ENCODE measurements around the gene INPP4B.

INPP4B gene

GRCh38 chr4:142144813-142145212 is 701.3 kb downstream of the INPP4B start:
- no peak overlapping the region for H3K4me3 ChIP-seq (ENCODE audit: low read depth, low read length)
- TF ChIP-seq POLR2A (IDR thresholded peaks at IDR 0.05; ENCODE audit: extremely low read depth, insufficient read length) (no peak), CTCF (IDR thresholded peaks at IDR 0.05; ENCODE audit: low read depth, low read length) (no peak), MYC (IDR thresholded peaks at IDR 0.05; ENCODE audit: low read depth, low read length) (no peak), MAX (IDR thresholded peaks at IDR 0.05; ENCODE audit: low read depth, low read length) (no peak)
- no peak for DNase-seq (ENCODE audit: low read depth)

GRCh38 chr4:142142366-142143054 is 703.6 kb downstream of the INPP4B start:
- TF ChIP-seq MYC (IDR thresholded peaks at IDR 0.05; ENCODE audit: low read depth, low read length) (no peak), MAX (IDR thresholded peaks at IDR 0.05; ENCODE audit: low read depth, low read length) (no peak), CTCF (IDR thresholded peaks at IDR 0.05; ENCODE audit: low read depth, low read length) (no peak), POLR2A (IDR thresholded peaks at IDR 0.05; ENCODE audit: extremely low read depth, insufficient read length) (no peak)
- no peak overlapping the region for H3K4me3 ChIP-seq (ENCODE audit: low read depth, low read length)
- DNase-seq (ENCODE audit: low read depth), result no peak

GRCh38 chr4:142141224-142141623 is 704.9 kb downstream of the INPP4B start:
- DNase-seq (ENCODE audit: low read depth), result no peak
- no peak overlapping the region for H3K4me3 ChIP-seq (ENCODE audit: low read depth, low read length)
- TF ChIP-seq MAX (IDR thresholded peaks at IDR 0.05; ENCODE audit: low read depth, low read length) (no peak), POLR2A (IDR thresholded peaks at IDR 0.05; ENCODE audit: extremely low read depth, insufficient read length) (no peak), CTCF (IDR thresholded peaks at IDR 0.05; ENCODE audit: low read depth, low read length) (no peak), MYC (IDR thresholded peaks at IDR 0.05; ENCODE audit: low read depth, low read length) (no peak)

- TF ChIP-seq POLR2A (IDR thresholded peaks at IDR 0.05; ENCODE audit: extremely low read depth, insufficient read length) (no peak), MAX (IDR thresholded peaks at IDR 0.05; ENCODE audit: low read depth, low read length) (no peak), CTCF (IDR thresholded peaks at IDR 0.05; ENCODE audit: low read depth, low read length) (no peak), MYC (IDR thresholded peaks at IDR 0.05; ENCODE audit: low read depth, low read length) (no peak)
- H3K4me3 ChIP-seq (ENCODE audit: low read depth, low read length), result no peak overlapping the region
- DNase-seq (ENCODE audit: low read depth), result no peak
Observed at GRCh38 chr4:142130666-142131065, 715.4 kb downstream of the INPP4B start.

- TF ChIP-seq MAX (IDR thresholded peaks at IDR 0.05; ENCODE audit: low read depth, low read length) (no peak), POLR2A (IDR thresholded peaks at IDR 0.05; ENCODE audit: extremely low read depth, insufficient read length) (no peak), MYC (IDR thresholded peaks at IDR 0.05; ENCODE audit: low read depth, low read length) (no peak), CTCF (IDR thresholded peaks at IDR 0.05; ENCODE audit: low read depth, low read length) (no peak)
- H3K4me3 ChIP-seq (ENCODE audit: low read depth, low read length), result no peak overlapping the region
Observed at GRCh38 chr4:142129931-142130330, 716.2 kb downstream of the INPP4B start.

More at GRCh38 chr4:142129931-142130330, 716.2 kb downstream of the INPP4B start:
- no peak for DNase-seq (ENCODE audit: low read depth)

All from NB4 (cell line).